Gastrocnemius medialis (tissue), 4 donors: ENCODE measurements around the gene TNIK. TPM values are rescaled to one million over a fixed set of nuclear protein-coding genes. Genes with fewer than 3 reads are reported as not detected.

ENCODE experiments used
- ATAC-seq, 2 donors: fragments of 150-250 bp; one replicate each; pipeline ENCODE4 v1.9.1; 2016
- DNase-seq, 2 donors: peaks; one replicate each; pipeline ENCODE4 v3.0.0-alpha.2; 2019
- H3K27ac ChIP-seq, 4 donors: fragments of 200-600 bp; sonication (generic); 1 replicate in 1 of 4; 2 replicates in 3 of 4; pipeline ENCODE4 v1.5.1; 2016 to 2018; ENCODE audit warnings: mild to moderate bottlenecking in 2 of 4, moderate library complexity in 1 of 4
- H3K27me3 ChIP-seq, 3 donors: fragments of 200-600 bp; sonication (generic) in 2 of 3; 1 replicate in 1 of 3; 2 replicates in 2 of 3; pipeline versions ENCODE4 v1.5.1 to v1.6.0; 2016 to 2019; ENCODE audit warnings: mild to moderate bottlenecking in 1 of 3, moderate library complexity in 1 of 3
- H3K36me3 ChIP-seq, 2 donors: fragments of 200-600 bp; sonication (generic) in 1 of 2; one replicate each; pipeline ENCODE4 v1.5.1; 2017 to 2018
- H3K4me1 ChIP-seq, 2 donors: fragments of 200-600 bp; sonication (generic) in 1 of 2; one replicate each; pipeline ENCODE4 v1.5.1; 2016 to 2017; ENCODE audit warnings: mild to moderate bottlenecking in 2 of 2
- H3K4me3 ChIP-seq, 4 donors: fragments of 200-600 bp; sonication (generic) in 3 of 4; 1 replicate in 1 of 4; 2 replicates in 3 of 4; pipeline ENCODE4 v1.5.1; 2016 to 2019; ENCODE audit warnings: mild to moderate bottlenecking in 2 of 4
- H3K9me3 ChIP-seq, 3 donors: fragments of 200-600 bp; sonication (generic) in 2 of 3; 1 replicate in 1 of 3; 2 replicates in 2 of 3; pipeline ENCODE4 v1.5.1; 2016 to 2019
- CTCF ChIP-seq, 5 experiments: fragments of 450-650 bp in 3 of 5; fragments of 200-600 bp in 2 of 5; sonication (generic) in 2 of 5; IDR thresholded peaks in 4 of 5; conservative IDR thresholded peaks in 1 of 5; 1 replicate in 4 of 5; 2 replicates in 1 of 5; pipeline ENCODE4 v1.5.1; 2016 to 2019; ENCODE audit warnings: antibody characterized with exemption in 5 of 5, mild to moderate bottlenecking in 3 of 5, moderate library complexity in 3 of 5
- POLR2A ChIP-seq, 2 donors: fragments of 450-650 bp; IDR thresholded peaks; one replicate each; pipeline ENCODE4 v1.6.1; 2017; ENCODE audit warnings: antibody characterized with exemption in 2 of 2, mild to moderate bottlenecking in 2 of 2, moderate library complexity in 2 of 2
- in situ Hi-C, 4 donors: fragments of 200-750 bp; cut with MboI; loops; one replicate each; pipeline versions ENCODE4 v1.15.0 to v1.8.0; 2017; ENCODE audit warnings: low sequenced_read_pairs in 4 of 4
- intact Hi-C: fragments of 100-400 bp; cut with DNase I; formaldehyde crosslinking; loops from one replicate; pipeline ENCODE4 v1.15.1; 2023; ENCODE audit warnings: low total_unique reads
- total RNA-seq, 4 donors: library from RNA; depleted of rRNA; stranded (reverse); fragments of >200 nt; gene quantifications; one replicate each; pipeline versions ENCODE4 v1.1.0 to v1.2.3, GENCODE V29; 2016

TNIK gene
- total RNA-seq, 4 donors from 2014 or later: 5.2 to 19.7 (median 10.6) TPM

- DNase-seq (no peak), ATAC-seq (no peak)
- peaks cover 0 to 6% of the 10 kb centered on the region in 2 donors for H3K4me1 ChIP-seq
- no peaks in the 10 kb centered on the region for H3K36me3 ChIP-seq
- no peaks in the 10 kb centered on the region for H3K9me3 ChIP-seq
- no peak for TF ChIP-seq POLR2A (IDR thresholded peaks at IDR 0.05)
- TF ChIP-seq CTCF (IDR thresholded peaks at IDR 0.05 in 4 of 5, conservative IDR thresholded peaks at IDR 0.05 in 1 of 5): no peak
- H3K27me3 ChIP-seq: no peaks in the 10 kb centered on the region
- no peak overlapping the region for H3K4me3 ChIP-seq
- in situ Hi-C loops (no loop called here), intact Hi-C loops (no loop called here)
- no peak overlapping the region for H3K27ac ChIP-seq
These were observed 238.6 kb downstream of the TNIK start for GRCh38 chr3:171221597-171221996.

- in situ Hi-C loops: no loop called here
- H3K36me3 ChIP-seq: no peaks in the 10 kb centered on the region
- H3K4me3 ChIP-seq: no peak overlapping the region
- no peaks in the 10 kb centered on the region for H3K9me3 ChIP-seq
- no peak overlapping the region for H3K27ac ChIP-seq
- H3K27me3 ChIP-seq: no peaks in the 10 kb centered on the region
- DNase-seq (no peak), ATAC-seq (no peak)
- peaks cover 0 to 6% of the 10 kb centered on the region in 2 donors for H3K4me1 ChIP-seq
- no peak for TF ChIP-seq POLR2A (IDR thresholded peaks at IDR 0.05)
- TF ChIP-seq CTCF (IDR thresholded peaks at IDR 0.05 in 4 of 5, conservative IDR thresholded peaks at IDR 0.05 in 1 of 5): no peak
- intact Hi-C loops: no loop called here
These were observed 239.1 kb downstream of the TNIK start for GRCh38 chr3:171221104-171221503.

GRCh38 chr3:171219258-171219657 lies 240.9 kb downstream of the TNIK start:
- intact Hi-C loops (no loop called here), in situ Hi-C loops (no loop called here)
- H3K27me3 ChIP-seq: no peaks in the 10 kb centered on the region
- H3K9me3 ChIP-seq: no peaks in the 10 kb centered on the region
- DNase-seq (no peak), ATAC-seq (no peak)
- no peak for TF ChIP-seq POLR2A (IDR thresholded peaks at IDR 0.05)
- no peak overlapping the region for H3K27ac ChIP-seq
- H3K4me3 ChIP-seq: no peak overlapping the region
- peaks cover 0 to 6% of the 10 kb centered on the region in 2 donors for H3K4me1 ChIP-seq
- H3K36me3 ChIP-seq: no peaks in the 10 kb centered on the region

- no peak for DNase-seq
- no peak for TF ChIP-seq POLR2A (IDR thresholded peaks at IDR 0.05)
- TF ChIP-seq CTCF (IDR thresholded peaks at IDR 0.05 in 4 of 5, conservative IDR thresholded peaks at IDR 0.05 in 1 of 5): no peak
These were observed 242.1 kb downstream of the TNIK start for GRCh38 chr3:171218069-171218468.

GRCh38 chr3:171213907-171214306 lies 246.3 kb downstream of the TNIK start:
- H3K27me3 ChIP-seq: no peaks in the 10 kb centered on the region
- TF ChIP-seq CTCF (IDR thresholded peaks at IDR 0.05 in 4 of 5, conservative IDR thresholded peaks at IDR 0.05 in 1 of 5) (no peak), POLR2A (IDR thresholded peaks at IDR 0.05) (no peak)
- H3K36me3 ChIP-seq: no peaks in the 10 kb centered on the region
- intact Hi-C loops (no loop called here), in situ Hi-C loops (no loop called here)
- H3K4me3 ChIP-seq: no peak overlapping the region
- H3K9me3 ChIP-seq: no peaks in the 10 kb centered on the region
- no peak overlapping the region for H3K27ac ChIP-seq
- ATAC-seq (no peak), DNase-seq (no peak)
- peaks cover 0 to 5% of the 10 kb centered on the region in 2 donors for H3K4me1 ChIP-seq

More at GRCh38 chr3:171218069-171218468, 242.1 kb downstream of the TNIK start:
- H3K4me3 ChIP-seq: no peak overlapping the region
- H3K9me3 ChIP-seq: no peaks in the 10 kb centered on the region
- no peak for ATAC-seq
- in situ Hi-C loops: no loop called here
- intact Hi-C loops: no loop called here
- no peak overlapping the region for H3K27ac ChIP-seq
- no peaks in the 10 kb centered on the region for H3K36me3 ChIP-seq
- H3K4me1 ChIP-seq: peaks cover 2 to 3% of the 10 kb centered on the region in 2 donors
- no peaks in the 10 kb centered on the region for H3K27me3 ChIP-seq
